ENCODE data around the gene RXRA.

DNA sequence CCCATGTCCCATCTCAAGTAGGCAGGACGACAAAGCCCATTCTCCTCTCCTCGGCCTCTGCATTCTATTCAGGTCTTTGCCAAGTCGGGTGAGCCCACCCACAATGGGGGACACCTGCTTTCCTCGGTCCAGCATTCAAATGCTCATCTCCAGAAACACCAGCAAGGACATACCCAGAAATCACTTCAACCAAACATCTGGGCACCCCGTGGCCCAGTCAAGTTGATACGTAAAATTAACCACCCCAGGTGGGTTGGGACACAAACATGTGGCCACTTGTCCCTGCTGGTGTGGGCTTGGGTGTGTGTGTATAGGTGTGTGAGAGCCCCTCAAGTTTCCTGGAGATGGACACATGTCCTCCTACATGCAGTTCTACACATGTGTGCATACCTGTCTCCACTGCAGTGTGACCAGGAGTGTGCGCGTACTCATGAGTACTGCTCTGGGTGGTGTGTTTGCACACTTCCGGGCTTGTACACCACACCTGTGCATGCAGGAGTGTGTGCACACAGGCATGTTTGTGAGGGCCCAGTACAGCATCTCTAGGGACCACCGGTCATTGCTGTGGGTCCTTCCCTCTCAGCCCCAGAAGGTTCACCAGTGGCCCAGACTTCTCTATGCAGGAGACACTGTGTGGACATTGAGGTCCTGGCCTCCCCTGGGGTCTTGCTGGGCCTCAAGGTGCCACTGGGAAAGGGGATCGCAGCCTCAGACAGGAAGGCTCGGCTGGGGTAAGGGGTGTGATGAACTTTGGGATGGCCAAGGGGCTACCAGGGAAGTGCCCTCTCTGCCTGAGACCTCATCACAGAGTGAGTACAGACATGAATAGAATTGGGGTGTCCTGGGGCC lies 35.4 kb upstream of the RXRA start:
- TF ChIP-seq, protein P1, sequence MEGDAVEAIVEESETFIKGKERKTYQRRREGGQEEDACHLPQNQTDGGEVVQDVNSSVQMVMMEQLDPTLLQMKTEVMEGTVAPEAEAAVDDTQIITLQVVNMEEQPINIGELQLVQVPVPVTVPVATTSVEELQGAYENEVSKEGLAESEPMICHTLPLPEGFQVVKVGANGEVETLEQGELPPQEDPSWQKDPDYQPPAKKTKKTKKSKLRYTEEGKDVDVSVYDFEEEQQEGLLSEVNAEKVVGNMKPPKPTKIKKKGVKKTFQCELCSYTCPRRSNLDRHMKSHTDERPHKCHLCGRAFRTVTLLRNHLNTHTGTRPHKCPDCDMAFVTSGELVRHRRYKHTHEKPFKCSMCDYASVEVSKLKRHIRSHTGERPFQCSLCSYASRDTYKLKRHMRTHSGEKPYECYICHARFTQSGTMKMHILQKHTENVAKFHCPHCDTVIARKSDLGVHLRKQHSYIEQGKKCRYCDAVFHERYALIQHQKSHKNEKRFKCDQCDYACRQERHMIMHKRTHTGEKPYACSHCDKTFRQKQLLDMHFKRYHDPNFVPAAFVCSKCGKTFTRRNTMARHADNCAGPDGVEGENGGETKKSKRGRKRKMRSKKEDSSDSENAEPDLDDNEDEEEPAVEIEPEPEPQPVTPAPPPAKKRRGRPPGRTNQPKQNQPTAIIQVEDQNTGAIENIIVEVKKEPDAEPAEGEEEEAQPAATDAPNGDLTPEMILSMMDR (IDR thresholded peaks at IDR 0.05): no peak
- TF ChIP-seq ZFX (IDR thresholded peaks at IDR 0.05; ENCODE audit: borderline replicate concordance): no peak

Data from 22Rv1 (cell line).